ENCODE results near the gene GRIA1. TPM values are rescaled to one million over a fixed set of nuclear protein-coding genes. Genes with fewer than 3 reads are reported as not detected.

The GRIA1 gene
- total RNA-seq, 4 donors from 2014 or later, result 0.12 to 0.19 TPM; not detected in 2

DNA sequence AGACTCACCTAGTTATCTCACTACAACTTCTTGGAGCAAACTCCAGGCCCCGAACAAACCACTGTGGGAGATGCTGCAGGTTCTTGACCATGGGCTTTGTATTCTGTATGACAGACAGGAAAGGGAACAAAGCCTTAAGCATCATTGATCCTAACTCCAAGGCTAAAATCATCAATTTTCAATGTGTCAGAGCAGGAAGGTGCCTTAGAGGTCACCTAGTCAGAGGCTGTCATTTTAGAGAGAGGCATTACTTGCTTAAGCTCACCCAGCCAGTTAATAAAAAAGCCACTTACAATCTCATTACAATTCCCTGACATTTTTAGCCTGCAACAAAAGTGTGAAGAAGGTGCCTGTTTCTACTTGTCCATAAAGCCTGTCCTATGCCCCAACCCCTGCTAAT, 275.5 kb downstream of the GRIA1 start:
- intact Hi-C loops (cut with DNase I), result no loop called here
- Histone ChIP-seq H3K27ac (no peak overlapping the region), H3K36me3 (no peaks in the 10 kb centered on the region), H3K27me3 (no peaks in the 10 kb centered on the region), H3K4me3 (no peak overlapping the region), H3K4me1 (no peaks in the 10 kb centered on the region), H3K9me3 (no peaks in the 10 kb centered on the region)
- TF ChIP-seq POLR2A (IDR thresholded peaks at IDR 0.05), result no peak
- TF ChIP-seq, protein P1, sequence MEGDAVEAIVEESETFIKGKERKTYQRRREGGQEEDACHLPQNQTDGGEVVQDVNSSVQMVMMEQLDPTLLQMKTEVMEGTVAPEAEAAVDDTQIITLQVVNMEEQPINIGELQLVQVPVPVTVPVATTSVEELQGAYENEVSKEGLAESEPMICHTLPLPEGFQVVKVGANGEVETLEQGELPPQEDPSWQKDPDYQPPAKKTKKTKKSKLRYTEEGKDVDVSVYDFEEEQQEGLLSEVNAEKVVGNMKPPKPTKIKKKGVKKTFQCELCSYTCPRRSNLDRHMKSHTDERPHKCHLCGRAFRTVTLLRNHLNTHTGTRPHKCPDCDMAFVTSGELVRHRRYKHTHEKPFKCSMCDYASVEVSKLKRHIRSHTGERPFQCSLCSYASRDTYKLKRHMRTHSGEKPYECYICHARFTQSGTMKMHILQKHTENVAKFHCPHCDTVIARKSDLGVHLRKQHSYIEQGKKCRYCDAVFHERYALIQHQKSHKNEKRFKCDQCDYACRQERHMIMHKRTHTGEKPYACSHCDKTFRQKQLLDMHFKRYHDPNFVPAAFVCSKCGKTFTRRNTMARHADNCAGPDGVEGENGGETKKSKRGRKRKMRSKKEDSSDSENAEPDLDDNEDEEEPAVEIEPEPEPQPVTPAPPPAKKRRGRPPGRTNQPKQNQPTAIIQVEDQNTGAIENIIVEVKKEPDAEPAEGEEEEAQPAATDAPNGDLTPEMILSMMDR (IDR thresholded peaks at IDR 0.05), result no peak
- WGBS, 2 donors, result 55 to 75% methylated on average over 1 of the region's 1 CpG
- DNase-seq, result no peak

DNA sequence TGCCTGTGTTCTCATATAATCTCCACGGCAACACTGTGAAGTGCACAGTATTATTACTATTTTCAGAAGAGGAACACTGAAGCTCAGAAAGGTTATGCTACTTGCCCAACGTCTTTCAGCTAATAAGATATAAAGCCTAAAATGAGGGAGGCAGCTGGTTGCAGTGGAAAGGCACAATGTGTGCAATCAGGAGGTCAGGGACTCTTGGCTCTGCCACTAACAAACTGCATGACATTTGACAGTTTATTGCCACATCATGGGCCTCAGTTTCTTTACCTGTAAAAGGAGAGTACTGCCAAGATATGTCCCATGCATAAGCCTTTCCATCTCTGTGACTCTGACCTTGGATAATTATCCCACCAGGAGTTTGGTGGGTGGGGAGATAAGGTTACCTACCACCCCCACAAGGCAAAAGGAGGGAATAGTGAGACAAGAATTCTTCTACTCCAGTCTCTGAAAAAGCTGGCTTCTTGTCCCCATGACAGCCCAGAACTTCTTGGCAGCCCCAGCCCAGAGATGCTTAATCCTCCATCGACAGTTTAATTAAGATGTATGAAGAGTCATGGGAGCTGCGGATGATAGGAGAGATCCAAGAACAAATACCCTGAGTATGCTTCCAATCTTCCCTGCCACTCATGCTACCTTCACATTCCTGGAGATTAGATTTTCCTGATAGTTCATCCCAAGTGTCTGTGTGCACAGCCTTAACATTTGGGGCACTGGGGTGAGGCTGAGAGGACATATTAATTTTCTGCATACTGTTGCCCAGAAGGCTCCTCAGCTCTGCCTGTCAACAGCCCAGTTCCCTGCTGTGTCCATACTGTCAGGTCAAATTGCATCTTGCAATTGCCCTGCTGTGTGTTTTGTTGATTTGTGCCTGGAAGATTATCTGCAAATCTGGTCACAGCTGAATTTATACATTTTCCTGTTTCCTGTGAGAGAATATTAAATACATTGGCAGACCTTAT, 277.0 kb downstream of the GRIA1 start:
- intact Hi-C loops (cut with DNase I), result no loop called here
- 45 to 56% methylated on average over 4 of the region's 4 CpGs for WGBS, 2 donors
- H3K4me3 ChIP-seq, result no peak overlapping the region
- H3K27ac ChIP-seq, result no peak overlapping the region
- no peak for DNase-seq
- H3K36me3 ChIP-seq, result no peaks in the 10 kb centered on the region
- H3K27me3 ChIP-seq, result no peaks in the 10 kb centered on the region
- no peak for TF ChIP-seq POLR2A (IDR thresholded peaks at IDR 0.05)
- TF ChIP-seq, protein P1 (IDR thresholded peaks at IDR 0.05), result no peak
- H3K9me3 ChIP-seq, result no peaks in the 10 kb centered on the region
- no peaks in the 10 kb centered on the region for H3K4me1 ChIP-seq

- no peak overlapping the region for H3K4me3 ChIP-seq
- no peaks in the 10 kb centered on the region for H3K27me3 ChIP-seq
- TF ChIP-seq POLR2A (IDR thresholded peaks at IDR 0.05), result no peak
- TF ChIP-seq, protein P1 (IDR thresholded peaks at IDR 0.05), result no peak
- no peaks in the 10 kb centered on the region for H3K4me1 ChIP-seq
- DNase-seq, result no peak
- no peaks in the 10 kb centered on the region for H3K36me3 ChIP-seq
- 85 to 94% methylated on average over 4 to 5 of the region's 5 CpGs for WGBS, 2 donors
- H3K9me3 ChIP-seq, result no peaks in the 10 kb centered on the region
- intact Hi-C loops (cut with DNase I), result no loop called here
- no peak overlapping the region for H3K27ac ChIP-seq
Observed at GRCh38 chr5:153770066-153770465, 279.6 kb downstream of the GRIA1 start.

DNA sequence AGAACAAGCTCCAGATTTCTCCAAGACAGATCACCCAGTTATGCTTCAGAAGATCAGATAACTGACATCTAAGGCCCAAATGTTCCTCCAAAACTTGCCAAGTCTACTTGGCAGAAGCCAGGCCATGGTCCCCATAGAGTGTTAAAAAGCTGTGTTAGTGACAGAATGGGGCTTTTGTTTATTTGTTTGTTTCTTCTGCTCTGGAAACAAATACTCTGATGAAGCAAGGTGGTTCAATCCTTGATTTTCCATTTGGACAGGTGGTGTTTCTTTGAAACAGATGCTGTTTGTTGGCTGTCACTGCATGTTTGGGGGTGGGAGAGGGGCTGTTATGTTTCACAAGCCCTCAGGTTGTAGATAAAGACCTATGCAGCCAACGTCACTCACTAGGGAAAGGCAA, 284.2 kb downstream of the GRIA1 start:
- Histone ChIP-seq H3K36me3 (no peaks in the 10 kb centered on the region), H3K9me3 (no peaks in the 10 kb centered on the region), H3K27ac (no peak overlapping the region), H3K4me1 (no peaks in the 10 kb centered on the region), H3K4me3 (no peak overlapping the region), H3K27me3 (no peaks in the 10 kb centered on the region)
- 44 to 59% methylated on average over 1 of the region's 1 CpG for WGBS, 2 donors
- TF ChIP-seq, protein P1 (IDR thresholded peaks at IDR 0.05), result no peak
- TF ChIP-seq POLR2A (IDR thresholded peaks at IDR 0.05), result no peak
- no peak for DNase-seq
- intact Hi-C loops (cut with DNase I), result no loop called here

DNA sequence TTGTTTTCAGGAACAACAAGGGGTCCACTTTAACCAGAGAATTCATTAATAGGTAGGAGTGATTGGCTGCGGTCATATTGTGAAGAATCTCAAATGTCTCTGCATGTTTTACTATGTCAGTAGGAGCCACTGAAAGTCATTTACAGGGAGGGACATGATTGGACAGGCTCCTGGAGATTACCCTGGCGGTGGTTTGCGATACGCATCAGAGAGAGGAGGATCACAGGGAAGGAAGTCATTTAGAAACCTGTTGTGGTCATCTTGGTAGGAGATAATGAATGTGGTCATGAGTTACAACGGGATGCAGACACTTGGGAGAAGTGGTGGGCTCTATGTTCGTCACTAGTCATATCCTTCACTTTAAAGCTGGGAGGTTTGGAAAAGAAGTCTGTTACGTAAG, 285.5 kb downstream of the GRIA1 start:
- intact Hi-C loops (cut with DNase I), result no loop called here
- H3K9me3 ChIP-seq, result no peaks in the 10 kb centered on the region
- H3K27ac ChIP-seq, result no peak overlapping the region
- no peak overlapping the region for H3K4me3 ChIP-seq
- no peaks in the 10 kb centered on the region for H3K27me3 ChIP-seq
- H3K4me1 ChIP-seq, result no peaks in the 10 kb centered on the region
- no peaks in the 10 kb centered on the region for H3K36me3 ChIP-seq
- TF ChIP-seq, protein P1 (IDR thresholded peaks at IDR 0.05), result no peak
- DNase-seq, result no peak
- 60 to 75% methylated on average over 7 of the region's 7 CpGs for WGBS, 2 donors
